HL-60 (cell line): ENCODE data around the gene UBAC2.

ENCODE experiments used
- DNase-seq, 2 experiments: peaks; one replicate each; pipeline ENCODE4 v3.0.0-alpha.2; 2010 to 2020; ENCODE audit warnings: low read depth in 1 of 2, low spot score in 1 of 2
- H3K27ac ChIP-seq: fragments of 250-450 bp; sonication (Bioruptor Pico); replicated peaks from 2 replicates; pipeline ENCODE4 v1.5.1; 2020; ENCODE audit warnings: mild to moderate bottlenecking, moderate library complexity
- H3K27me3 ChIP-seq: fragments of 250-450 bp; sonication (Bioruptor Pico); 2 replicates; pipeline ENCODE4 v1.5.1; 2021; ENCODE audit warnings: mild to moderate bottlenecking, moderate library complexity; ENCODE audit not compliant: insufficient read depth, poor library complexity, severe bottlenecking
- H3K4me3 ChIP-seq: replicated peaks from 2 replicates; pipeline ENCODE4 v1.5.1; 2011; ENCODE audit warnings: mild to moderate bottlenecking, control low read depth, low read length; ENCODE audit not compliant: insufficient read depth
- CTCF ChIP-seq: IDR thresholded peaks from one replicate; pipeline ENCODE4 v1.5.1; 2011; ENCODE audit warnings: low read length, control low read depth, inconsistent platforms; ENCODE audit not compliant: insufficient read depth
- GABPA ChIP-seq: IDR thresholded peaks from 2 replicates; pipeline ENCODE4 v1.6.1; 2012; ENCODE audit warnings: low read depth
- POLR2AphosphoS5 ChIP-seq: IDR thresholded peaks from 2 replicates; pipeline ENCODE4 v1.6.1; 2012; ENCODE audit warnings: low read depth
- REST ChIP-seq: IDR thresholded peaks from 2 replicates; pipeline ENCODE4 v1.6.1; 2012; ENCODE audit warnings: low read depth; ENCODE audit not compliant: insufficient replicate concordance
- SPI1 ChIP-seq: IDR thresholded peaks from 2 replicates; pipeline ENCODE4 v1.6.1; 2012; ENCODE audit warnings: low read depth, mild to moderate bottlenecking, borderline replicate concordance

The UBAC2 gene

GRCh38 chr13:99218969-99219368, 18.3 kb downstream of the UBAC2 start:
- TF ChIP-seq POLR2AphosphoS5 (no peak), CTCF (no peak), REST (no peak), SPI1 (no peak), GABPA (no peak)
- Histone ChIP-seq H3K27me3 (no peaks in the 10 kb centered on the region), H3K4me3 (no peak overlapping the region), H3K27ac (no peak overlapping the region)
- DNase-seq: no peak

- Histone ChIP-seq H3K27ac (no peak overlapping the region), H3K27me3 (no peaks in the 10 kb centered on the region), H3K4me3 (no peak overlapping the region)
- TF ChIP-seq GABPA (no peak), POLR2AphosphoS5 (no peak), REST (no peak), SPI1 (no peak), CTCF (no peak)
- DNase-seq: no peak
Measured at GRCh38 chr13:99220199-99220935, 19.7 kb downstream of the UBAC2 start.

- no peak overlapping the region for H3K27ac ChIP-seq
Measured at GRCh38 chr13:99221567-99222239, 21.0 kb downstream of the UBAC2 start.

More at GRCh38 chr13:99221567-99222239, 21.0 kb downstream of the UBAC2 start:
- TF ChIP-seq REST: no peak
- no peak for TF ChIP-seq POLR2AphosphoS5
- TF ChIP-seq GABPA: no peak
- TF ChIP-seq SPI1: no peak
- no peak for TF ChIP-seq CTCF
- no peak for DNase-seq
- Histone ChIP-seq H3K27me3 (no peaks in the 10 kb centered on the region), H3K4me3 (no peak overlapping the region)
